ENCODE data around the gene TBX4. TPM values are rescaled to one million over a fixed set of nuclear protein-coding genes. Genes with fewer than 3 reads are reported as not detected.

The TBX4 gene
- total and polyA plus RNA-seq, 2 of the 13 experiments (the other 11 are each of a cell fraction or from before 2014, with no cell fraction given) = 0.11 to 1.1 TPM

GRCh38 chr17:61416540-61417363 lies 35.5 kb upstream of the TBX4 start (continued):
- TF ChIP-seq ZGPAT (CRISPR knock-in tag; IDR thresholded peaks at IDR 0.05) = peak; percentile 67; the same call in 1 of the 2 replicates
- 0 out of 2 replicates have a peak, but pooled peaks have one; percentile 40 for TF ChIP-seq ZNF629 (CRISPR knock-in tag; conservative IDR thresholded peaks at IDR 0.05)
- TF ChIP-seq HINFP (CRISPR knock-in tag; IDR thresholded peaks at IDR 0.05; ENCODE audit: low read depth) = 0 out of 2 replicates have a peak, but pooled peaks have one; percentile 36
- TF ChIP-seq SOX6 (IDR thresholded peaks at IDR 0.05) = no peak
- peak; percentile 38; the same call in 1 of the 2 replicates for TF ChIP-seq SOX6 (CRISPR knock-in tag; IDR thresholded peaks at IDR 0.05)
- peak; percentile 90 for TF ChIP-seq SMC3 (IDR thresholded peaks at IDR 0.05; ENCODE audit: low read length)
- TF ChIP-seq FOSL2 (CRISPR knock-in tag; IDR thresholded peaks at IDR 0.05) = peak; percentile 55; the same call in 1 of the 2 replicates
- peak; percentile 34; the same call in 1 of the 2 replicates for TF ChIP-seq HNF4A (CRISPR knock-in tag; IDR thresholded peaks at IDR 0.05)
- 0 out of 2 replicates have a peak, but pooled peaks have one; percentile 59 for TF ChIP-seq MAZ (IDR thresholded peaks at IDR 0.05; ENCODE audit: borderline replicate concordance, low read depth, low read length)
- TF ChIP-seq MAZ (CRISPR knock-in tag; IDR thresholded peaks at IDR 0.05; ENCODE audit: low read depth) = peak; percentile 70
- TF ChIP-seq ZSCAN5A (CRISPR knock-in tag; IDR thresholded peaks at IDR 0.05; ENCODE audit: borderline replicate concordance) = peak; percentile 52; the same call in 1 of the 2 replicates
- TF ChIP-seq ATF7 (IDR thresholded peaks at IDR 0.05) = no peak
- TF ChIP-seq ATF7 (CRISPR knock-in tag; IDR thresholded peaks at IDR 0.05) = peak; percentile 81
- TF ChIP-seq ZBED4 (CRISPR knock-in tag; IDR thresholded peaks at IDR 0.05; ENCODE audit: borderline replicate concordance) = peak; percentile 30; the same call in 1 of the 2 replicates
- TF ChIP-seq ZNF350 (CRISPR knock-in tag; IDR thresholded peaks at IDR 0.05; ENCODE audit: borderline replicate concordance, low read depth) = peak; percentile 69
- no peak for TF ChIP-seq NAIF1 (CRISPR knock-in tag; IDR thresholded peaks at IDR 0.05; ENCODE audit: borderline replicate concordance)
- peak; percentile 44; the same call in 1 of the 2 replicates for TF ChIP-seq FOXC1 (CRISPR knock-in tag; IDR thresholded peaks at IDR 0.05; ENCODE audit: borderline replicate concordance)
- peak; percentile 57; the same call in 1 of the 2 replicates for TF ChIP-seq ADNP (CRISPR knock-in tag; IDR thresholded peaks at IDR 0.05)
- TF ChIP-seq ZBTB7A (CRISPR knock-in tag; IDR thresholded peaks at IDR 0.05) = peak; percentile 89
- peak; percentile 61; the same call in 1 of the 2 replicates for TF ChIP-seq EED (CRISPR knock-in tag; IDR thresholded peaks at IDR 0.05)

Data from HepG2 (cell line).